NB4 (cell line): ENCODE measurements around the gene ATN1.

Experiments
- DNase-seq: peaks from one replicate; pipeline ENCODE4 v3.0.0; 2010; ENCODE audit warnings: low read depth
- H3K4me3 ChIP-seq: one replicate; pipeline ENCODE4 v1.5.1; 2011; ENCODE audit warnings: mild to moderate bottlenecking, low read depth, low read length, moderate library complexity
- CTCF ChIP-seq: IDR thresholded peaks from one replicate; pipeline ENCODE4 v1.5.1; 2012; ENCODE audit warnings: low read depth, low read length
- MYC ChIP-seq: IDR thresholded peaks from 2 replicates; pipeline ENCODE4 v1.6.1; 2011; ENCODE audit warnings: low read depth, low read length
- POLR2A ChIP-seq: IDR thresholded peaks from 2 replicates; pipeline ENCODE4 v1.6.1; 2011; ENCODE audit warnings: mild to moderate bottlenecking; ENCODE audit not compliant: insufficient read length; ENCODE audit errors: extremely low read depth
- TF ChIP-seq, protein P1 (sequence below): IDR thresholded peaks from 2 replicates; pipeline ENCODE4 v1.6.1; 2011; ENCODE audit warnings: low read depth, low read length

The ATN1 gene

GRCh38 chr12:6950811-6951540 lies 23.2 kb downstream of the ATN1 start, which contains the start of gene PTPN6:
Gene PTPN6 (plus strand): TSS chr12:6951356. CDS start chr12:6951513, 157 bp downstream.
- TF ChIP-seq, protein P1, sequence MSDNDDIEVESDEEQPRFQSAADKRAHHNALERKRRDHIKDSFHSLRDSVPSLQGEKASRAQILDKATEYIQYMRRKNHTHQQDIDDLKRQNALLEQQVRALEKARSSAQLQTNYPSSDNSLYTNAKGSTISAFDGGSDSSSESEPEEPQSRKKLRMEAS: peak; percentile 78
- peak; percentile 69 for TF ChIP-seq MYC
- peak; percentile 80 for TF ChIP-seq POLR2A
- no peak for TF ChIP-seq CTCF
- DNase-seq: peak; percentile 90
- peak within 1 kb of the TSS; percentile 79 for H3K4me3 ChIP-seq

GRCh38 chr12:6951551-6952120 lies 23.9 kb downstream of the ATN1 start:
- TF ChIP-seq, protein P1: no peak
- TF ChIP-seq CTCF (no peak), POLR2A (no peak), MYC (no peak)
- peak overlapping the region; percentile 79 for H3K4me3 ChIP-seq
- no peak for DNase-seq

DNA sequence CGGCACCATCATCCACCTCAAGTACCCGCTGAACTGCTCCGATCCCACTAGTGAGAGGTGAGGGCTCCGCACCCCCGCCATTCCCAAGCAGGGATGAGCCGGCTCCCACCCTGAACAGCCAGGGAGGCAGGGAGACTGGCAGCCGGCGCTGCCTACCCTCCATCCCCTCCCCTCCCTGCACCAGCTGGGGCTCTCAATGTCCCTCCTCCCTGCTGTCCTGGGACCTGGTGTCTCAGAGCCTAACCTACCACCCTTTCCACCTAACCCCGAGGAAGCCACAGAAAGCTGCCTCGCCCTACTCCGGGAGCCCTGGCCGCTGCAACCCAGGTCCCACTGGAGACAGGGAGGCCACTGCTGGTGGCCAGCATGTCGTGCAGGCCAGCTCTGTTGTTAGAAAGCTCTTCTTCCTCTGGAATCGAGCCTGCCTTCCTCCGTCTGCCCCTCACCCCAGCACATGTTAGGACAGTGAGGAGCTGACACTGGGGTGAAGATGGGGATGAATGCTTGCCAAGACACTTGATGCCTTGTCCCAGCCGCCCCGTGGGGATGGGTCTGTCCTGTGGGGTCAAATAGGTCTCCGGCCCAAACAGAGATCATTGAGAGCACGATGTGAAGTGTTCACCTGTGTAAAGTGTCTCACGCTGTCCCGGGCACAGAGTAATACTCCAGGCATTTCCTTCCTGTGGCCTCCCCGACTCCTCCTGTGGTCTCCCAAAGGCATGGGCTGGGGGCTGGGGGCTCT lies 24.5 kb downstream of the ATN1 start:
- TF ChIP-seq CTCF (no peak), POLR2A (no peak), MYC (no peak)
- TF ChIP-seq, protein P1: no peak
- no peak for DNase-seq
- H3K4me3 ChIP-seq: peak overlapping the region; percentile 79

DNA sequence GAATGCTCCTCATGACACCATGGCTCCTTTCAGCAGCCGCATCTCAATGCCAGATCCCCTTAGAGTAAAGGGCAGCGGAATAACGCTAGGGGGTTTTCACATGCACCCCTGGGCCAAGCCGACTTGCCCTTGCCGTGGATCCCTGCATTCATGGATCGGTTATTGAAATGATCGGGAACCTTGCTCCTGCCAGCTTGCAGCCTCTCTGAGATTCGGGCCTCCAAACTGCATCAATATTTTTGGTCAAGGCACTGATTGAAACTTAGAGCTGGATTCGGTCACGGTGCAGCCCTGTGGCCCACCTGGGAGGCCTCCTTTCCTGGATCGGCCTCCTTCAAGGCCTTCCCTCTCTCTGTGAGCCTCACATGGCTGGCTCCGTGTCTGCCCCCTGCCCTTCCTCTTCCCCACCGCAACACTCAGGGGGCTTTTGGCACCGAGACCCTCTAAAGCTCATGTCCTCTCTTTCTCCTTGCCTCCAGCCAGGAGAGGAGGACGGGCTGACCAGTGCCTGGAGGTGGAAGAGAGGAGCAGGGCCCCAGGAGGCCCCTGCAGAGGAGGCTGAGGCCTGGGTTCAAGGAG lies 25.2 kb downstream of the ATN1 start:
- DNase-seq: no peak
- TF ChIP-seq, protein P1: no peak
- TF ChIP-seq MYC (no peak), CTCF (no peak), POLR2A (no peak)
- peak overlapping the region; percentile 79 for H3K4me3 ChIP-seq

DNA sequence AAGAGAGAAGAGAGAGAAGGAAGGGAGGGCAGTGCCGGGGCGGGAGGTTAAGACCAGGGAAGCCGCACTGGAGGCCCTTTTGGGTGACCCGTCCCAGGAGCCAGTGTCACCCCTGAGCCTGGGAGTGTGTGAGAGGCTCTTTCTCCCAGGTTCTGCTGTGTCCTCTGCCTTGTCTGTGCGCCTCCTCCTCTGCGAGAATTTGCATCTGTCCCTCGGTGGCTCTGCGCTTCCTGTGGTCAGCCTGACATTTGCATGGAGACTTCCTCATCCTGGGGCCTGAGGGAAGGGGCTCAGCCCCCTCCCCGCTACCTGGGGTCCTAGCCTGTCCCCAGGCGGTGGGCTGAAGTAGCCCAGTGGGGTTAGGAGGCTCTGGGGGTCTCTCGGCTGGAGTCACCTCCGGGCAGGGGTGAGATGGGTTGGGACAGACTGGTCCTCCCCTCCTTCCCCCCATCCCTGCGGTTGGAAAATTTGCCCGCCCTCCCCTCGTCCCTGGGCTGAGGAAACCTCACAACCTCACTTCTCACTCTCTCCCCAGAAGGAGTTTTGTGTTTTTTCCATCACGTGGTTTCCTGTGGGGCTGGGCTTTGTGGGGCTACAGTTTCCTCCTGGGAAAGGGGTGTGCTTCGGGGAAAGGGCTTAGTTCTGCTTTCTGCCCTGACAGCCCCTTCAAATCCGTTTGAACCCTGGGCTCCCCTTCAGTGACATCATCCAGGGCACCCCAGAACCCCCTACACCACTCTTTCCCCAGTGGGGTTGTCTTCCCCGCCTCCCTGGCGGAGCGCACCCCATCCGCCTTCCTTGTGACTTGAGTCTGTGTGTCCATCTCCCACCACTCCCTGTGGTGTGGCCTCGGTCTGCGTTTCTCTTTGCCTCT lies 25.9 kb downstream of the ATN1 start:
- peak; percentile 95 for DNase-seq
- peak overlapping the region; percentile 79 for H3K4me3 ChIP-seq
- TF ChIP-seq CTCF: no peak
- TF ChIP-seq POLR2A: peak; percentile 68
- peak; percentile 24 for TF ChIP-seq MYC
- TF ChIP-seq, protein P1: peak; percentile 93
